K562 (cell line): ENCODE results near the gene CREB3L2. TPM values are rescaled to one million over a fixed set of nuclear protein-coding genes. Genes with fewer than 3 reads are reported as not detected.

Experiments
- BHLHE40 ChIP-seq: IDR thresholded peaks from 2 replicates; pipeline ENCODE4 v1.6.1; 2011; ENCODE audit warnings: low read length, improper control_type of control experiment
- HDAC1 ChIP-seq, 2 experiments: fragments of 450-650 bp; IDR thresholded peaks; 2 replicates each; pipeline ENCODE4 v1.6.1; 2016 to 2017; ENCODE audit warnings: inconsistent platforms in 1 of 2, mild to moderate bottlenecking in 1 of 2, moderate library complexity in 1 of 2
- L3MBTL2 ChIP-seq: fragments of 450-650 bp; IDR thresholded peaks from 2 replicates; pipeline ENCODE4 v1.6.1; 2016; ENCODE audit warnings: mild to moderate bottlenecking, moderate library complexity
- MEIS2 ChIP-seq: fragments of 450-650 bp; IDR thresholded peaks from 2 replicates; pipeline ENCODE4 v1.6.1; 2014; ENCODE audit warnings: mild to moderate bottlenecking; ENCODE audit not compliant: partially characterized antibody
- POLR3A ChIP-seq: IDR thresholded peaks from 2 replicates; pipeline ENCODE4 v1.6.1; 2011; ENCODE audit warnings: borderline replicate concordance, mild to moderate bottlenecking, moderate library complexity; ENCODE audit not compliant: insufficient read length, insufficient read depth; ENCODE audit errors: extremely low read depth
- ZFX ChIP-seq: sonication (generic); formaldehyde crosslinking; IDR thresholded peaks from 2 replicates; pipeline ENCODE4 v1.8.0; 2022; ENCODE audit warnings: mild to moderate bottlenecking, missing genetic modification reagents, moderate library complexity
- ZNF311 ChIP-seq: fragments of 250-450 bp; sonication (Bioruptor Pico); IDR thresholded peaks from 2 replicates; pipeline ENCODE4 v1.4.0; 2020; ENCODE audit warnings: mild to moderate bottlenecking, moderate library complexity
- polyA plus RNA-seq, 8 experiments: library from polyadenylated mRNA; depleted of rRNA in 4 of 8; stranded (reverse) in 5 of 8; unstranded in 3 of 8; fragments of >200 nt; fragmentation: Nextera tagmentation in 2 of 8; fragmentation: Illumina TruSeq in 1 of 8; extraction: Ambion mirVana in 2 of 8; extraction: Trizol in 1 of 8; gene quantifications; 2 replicates each; pipeline versions ENCODE4 v1.2.1 to v1.2.3, GENCODE V29; 2011 to 2014; ENCODE audit warnings: inconsistent platforms in 1 of 8, missing spikeins in 1 of 8
- total RNA-seq, 7 experiments: library from RNA; depleted of rRNA in 6 of 7; stranded (reverse); fragments of >200 nt in 6 of 7; fragmentation: Illumina TruSeq in 2 of 7; extraction: Trizol in 2 of 7; gene quantifications; 2 replicates each; pipeline versions ENCODE4 v1.2.1 to v1.2.3, GENCODE V29; 2011 to 2021; ENCODE audit warnings: low replicate concordance in 1 of 7
- TF ChIP-seq, protein P1 (sequence below), 2 experiments: fragments of 450-650 bp in 1 of 2; sonication (generic) in 1 of 2; formaldehyde crosslinking in 1 of 2; IDR thresholded peaks; 2 replicates each; pipeline versions ENCODE4 v1.7.1 to v1.9.0; 2016 to 2022; ENCODE audit warnings: inconsistent platforms in 1 of 2, mild to moderate bottlenecking in 1 of 2, missing genetic modification reagents in 1 of 2
- TF ChIP-seq, protein P2 (sequence below): fragments of 250-450 bp; sonication (Bioruptor Pico); IDR thresholded peaks from 2 replicates; pipeline ENCODE4 v1.8.0; 2022; ENCODE audit warnings: moderate library complexity, mild to moderate bottlenecking, inconsistent platforms
- TF ChIP-seq, protein P3 (sequence below), 2 experiments: fragments of 450-650 bp in 1 of 2; IDR thresholded peaks; 2 replicates each; pipeline ENCODE4 v1.6.1; 2011 to 2017; ENCODE audit warnings: low read depth in 2 of 2, antibody characterized with exemption in 1 of 2, borderline replicate concordance in 1 of 2, low read length in 1 of 2, mild to moderate bottlenecking in 1 of 2, mixed read lengths in 1 of 2; ENCODE audit not compliant: control insufficient read depth in 1 of 2

CREB3L2 gene
- total and polyA plus RNA-seq, 9 of the 15 experiments (the other 6 are each of a cell fraction or from before 2014, with no cell fraction given), result 7.1 to 45.6 (median 15.8) TPM

DNA sequence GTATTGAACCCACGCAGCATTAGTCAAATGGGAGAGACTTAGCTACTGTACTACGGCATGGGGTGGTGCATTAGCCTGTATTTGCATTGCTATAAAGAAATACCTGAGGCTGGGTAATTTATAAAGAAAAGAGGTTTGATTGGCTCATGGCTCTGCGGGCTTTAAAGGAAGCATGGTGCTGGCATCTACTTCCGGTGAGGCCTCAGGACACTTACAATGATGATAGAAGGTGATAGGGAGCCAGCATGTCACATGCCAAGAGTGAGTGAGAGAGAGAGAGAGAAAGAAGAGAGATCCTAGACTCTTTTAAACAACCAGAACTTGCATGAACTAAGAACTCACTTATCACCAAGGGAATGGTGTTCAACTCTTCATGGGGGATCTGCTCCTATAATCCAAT lies 27.2 kb upstream of the CREB3L2 start (continued):
- TF ChIP-seq, protein P1, sequence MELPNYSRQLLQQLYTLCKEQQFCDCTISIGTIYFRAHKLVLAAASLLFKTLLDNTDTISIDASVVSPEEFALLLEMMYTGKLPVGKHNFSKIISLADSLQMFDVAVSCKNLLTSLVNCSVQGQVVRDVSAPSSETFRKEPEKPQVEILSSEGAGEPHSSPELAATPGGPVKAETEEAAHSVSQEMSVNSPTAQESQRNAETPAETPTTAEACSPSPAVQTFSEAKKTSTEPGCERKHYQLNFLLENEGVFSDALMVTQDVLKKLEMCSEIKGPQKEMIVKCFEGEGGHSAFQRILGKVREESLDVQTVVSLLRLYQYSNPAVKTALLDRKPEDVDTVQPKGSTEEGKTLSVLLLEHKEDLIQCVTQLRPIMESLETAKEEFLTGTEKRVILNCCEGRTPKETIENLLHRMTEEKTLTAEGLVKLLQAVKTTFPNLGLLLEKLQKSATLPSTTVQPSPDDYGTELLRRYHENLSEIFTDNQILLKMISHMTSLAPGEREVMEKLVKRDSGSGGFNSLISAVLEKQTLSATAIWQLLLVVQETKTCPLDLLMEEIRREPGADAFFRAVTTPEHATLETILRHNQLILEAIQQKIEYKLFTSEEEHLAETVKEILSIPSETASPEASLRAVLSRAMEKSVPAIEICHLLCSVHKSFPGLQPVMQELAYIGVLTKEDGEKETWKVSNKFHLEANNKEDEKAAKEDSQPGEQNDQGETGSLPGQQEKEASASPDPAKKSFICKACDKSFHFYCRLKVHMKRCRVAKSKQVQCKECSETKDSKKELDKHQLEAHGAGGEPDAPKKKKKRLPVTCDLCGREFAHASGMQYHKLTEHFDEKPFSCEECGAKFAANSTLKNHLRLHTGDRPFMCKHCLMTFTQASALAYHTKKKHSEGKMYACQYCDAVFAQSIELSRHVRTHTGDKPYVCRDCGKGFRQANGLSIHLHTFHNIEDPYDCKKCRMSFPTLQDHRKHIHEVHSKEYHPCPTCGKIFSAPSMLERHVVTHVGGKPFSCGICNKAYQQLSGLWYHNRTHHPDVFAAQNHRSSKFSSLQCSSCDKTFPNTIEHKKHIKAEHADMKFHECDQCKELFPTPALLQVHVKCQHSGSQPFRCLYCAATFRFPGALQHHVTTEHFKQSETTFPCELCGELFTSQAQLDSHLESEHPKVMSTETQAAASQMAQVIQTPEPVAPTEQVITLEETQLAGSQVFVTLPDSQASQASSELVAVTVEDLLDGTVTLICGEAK (IDR thresholded peaks at IDR 0.05), result no peak
- TF ChIP-seq, protein P1 (CRISPR knock-in tag; IDR thresholded peaks at IDR 0.05), result no peak
- TF ChIP-seq, protein P2, sequence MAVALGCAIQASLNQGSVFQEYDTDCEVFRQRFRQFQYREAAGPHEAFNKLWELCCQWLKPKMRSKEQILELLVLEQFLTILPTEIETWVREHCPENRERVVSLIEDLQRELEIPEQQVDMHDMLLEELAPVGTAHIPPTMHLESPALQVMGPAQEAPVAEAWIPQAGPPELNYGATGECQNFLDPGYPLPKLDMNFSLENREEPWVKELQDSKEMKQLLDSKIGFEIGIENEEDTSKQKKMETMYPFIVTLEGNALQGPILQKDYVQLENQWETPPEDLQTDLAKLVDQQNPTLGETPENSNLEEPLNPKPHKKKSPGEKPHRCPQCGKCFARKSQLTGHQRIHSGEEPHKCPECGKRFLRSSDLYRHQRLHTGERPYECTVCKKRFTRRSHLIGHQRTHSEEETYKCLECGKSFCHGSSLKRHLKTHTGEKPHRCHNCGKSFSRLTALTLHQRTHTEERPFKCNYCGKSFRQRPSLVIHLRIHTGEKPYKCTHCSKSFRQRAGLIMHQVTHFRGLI, result no peak
- TF ChIP-seq MEIS2, result peak; percentile 10
- TF ChIP-seq BHLHE40, result peak; percentile 49
- TF ChIP-seq L3MBTL2, result 0 out of 2 replicates have a peak, but pooled peaks have one; percentile 12
- TF ChIP-seq POLR3A, result peak; percentile 32
- no peak for TF ChIP-seq ZNF311
- no peak for TF ChIP-seq ZFX (CRISPR knock-in tag)
- TF ChIP-seq HDAC1 (IDR thresholded peaks at IDR 0.05), result no peak
- TF ChIP-seq, protein P3, sequence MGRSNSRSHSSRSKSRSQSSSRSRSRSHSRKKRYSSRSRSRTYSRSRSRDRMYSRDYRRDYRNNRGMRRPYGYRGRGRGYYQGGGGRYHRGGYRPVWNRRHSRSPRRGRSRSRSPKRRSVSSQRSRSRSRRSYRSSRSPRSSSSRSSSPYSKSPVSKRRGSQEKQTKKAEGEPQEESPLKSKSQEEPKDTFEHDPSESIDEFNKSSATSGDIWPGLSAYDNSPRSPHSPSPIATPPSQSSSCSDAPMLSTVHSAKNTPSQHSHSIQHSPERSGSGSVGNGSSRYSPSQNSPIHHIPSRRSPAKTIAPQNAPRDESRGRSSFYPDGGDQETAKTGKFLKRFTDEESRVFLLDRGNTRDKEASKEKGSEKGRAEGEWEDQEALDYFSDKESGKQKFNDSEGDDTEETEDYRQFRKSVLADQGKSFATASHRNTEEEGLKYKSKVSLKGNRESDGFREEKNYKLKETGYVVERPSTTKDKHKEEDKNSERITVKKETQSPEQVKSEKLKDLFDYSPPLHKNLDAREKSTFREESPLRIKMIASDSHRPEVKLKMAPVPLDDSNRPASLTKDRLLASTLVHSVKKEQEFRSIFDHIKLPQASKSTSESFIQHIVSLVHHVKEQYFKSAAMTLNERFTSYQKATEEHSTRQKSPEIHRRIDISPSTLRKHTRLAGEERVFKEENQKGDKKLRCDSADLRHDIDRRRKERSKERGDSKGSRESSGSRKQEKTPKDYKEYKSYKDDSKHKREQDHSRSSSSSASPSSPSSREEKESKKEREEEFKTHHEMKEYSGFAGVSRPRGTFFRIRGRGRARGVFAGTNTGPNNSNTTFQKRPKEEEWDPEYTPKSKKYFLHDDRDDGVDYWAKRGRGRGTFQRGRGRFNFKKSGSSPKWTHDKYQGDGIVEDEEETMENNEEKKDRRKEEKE (IDR thresholded peaks at IDR 0.05; ENCODE audit: borderline replicate concordance in 1 of 2, control insufficient read depth in 1 of 2, low read depth in 2 of 2, low read length in 1 of 2), result no peak
- TF ChIP-seq, all 486 proteins: peak for 10
